Gastrocnemius medialis (tissue), 4 donors: ENCODE measurements around the gene ZNRF4.

ENCODE experiments used
- CTCF ChIP-seq, 5 experiments: fragments of 450-650 bp in 3 of 5; fragments of 200-600 bp in 2 of 5; sonication (generic) in 2 of 5; IDR thresholded peaks in 4 of 5; conservative IDR thresholded peaks in 1 of 5; 1 replicate in 4 of 5; 2 replicates in 1 of 5; pipeline ENCODE4 v1.5.1; 2016 to 2019; ENCODE audit warnings: antibody characterized with exemption in 5 of 5, mild to moderate bottlenecking in 3 of 5, moderate library complexity in 3 of 5
- POLR2A ChIP-seq, 2 donors: fragments of 450-650 bp; IDR thresholded peaks; one replicate each; pipeline ENCODE4 v1.6.1; 2017; ENCODE audit warnings: antibody characterized with exemption in 2 of 2, mild to moderate bottlenecking in 2 of 2, moderate library complexity in 2 of 2

GRCh38 chr19:5430237-5430636 lies 25.0 kb upstream of the ZNRF4 start:
- TF ChIP-seq CTCF (IDR thresholded peaks at IDR 0.05 in 4 of 5, conservative IDR thresholded peaks at IDR 0.05 in 1 of 5): no peak
- TF ChIP-seq POLR2A (IDR thresholded peaks at IDR 0.05): no peak
